ENCODE measurements around the gene KRTAP4-6.

DNA sequence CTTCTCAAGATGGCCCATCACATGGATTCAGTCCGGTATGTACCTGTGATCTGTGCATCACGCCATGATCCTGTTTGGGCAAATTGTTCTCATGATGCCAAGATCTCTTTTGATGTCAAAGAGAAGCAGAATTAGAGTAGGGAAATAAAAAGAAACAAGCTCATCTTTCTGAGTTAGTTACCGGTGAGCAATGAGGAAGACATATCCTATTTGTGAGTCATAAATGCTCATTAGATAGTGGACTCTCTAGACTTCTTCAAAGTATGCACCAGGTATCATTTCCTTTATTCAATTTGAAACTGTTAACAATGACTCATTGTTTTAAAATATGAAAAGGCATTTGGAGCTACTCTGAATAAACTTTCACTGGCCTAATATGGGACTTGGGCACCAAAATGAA lies 8.4 kb downstream of the KRTAP4-6 start:
- TF ChIP-seq, protein P1, sequence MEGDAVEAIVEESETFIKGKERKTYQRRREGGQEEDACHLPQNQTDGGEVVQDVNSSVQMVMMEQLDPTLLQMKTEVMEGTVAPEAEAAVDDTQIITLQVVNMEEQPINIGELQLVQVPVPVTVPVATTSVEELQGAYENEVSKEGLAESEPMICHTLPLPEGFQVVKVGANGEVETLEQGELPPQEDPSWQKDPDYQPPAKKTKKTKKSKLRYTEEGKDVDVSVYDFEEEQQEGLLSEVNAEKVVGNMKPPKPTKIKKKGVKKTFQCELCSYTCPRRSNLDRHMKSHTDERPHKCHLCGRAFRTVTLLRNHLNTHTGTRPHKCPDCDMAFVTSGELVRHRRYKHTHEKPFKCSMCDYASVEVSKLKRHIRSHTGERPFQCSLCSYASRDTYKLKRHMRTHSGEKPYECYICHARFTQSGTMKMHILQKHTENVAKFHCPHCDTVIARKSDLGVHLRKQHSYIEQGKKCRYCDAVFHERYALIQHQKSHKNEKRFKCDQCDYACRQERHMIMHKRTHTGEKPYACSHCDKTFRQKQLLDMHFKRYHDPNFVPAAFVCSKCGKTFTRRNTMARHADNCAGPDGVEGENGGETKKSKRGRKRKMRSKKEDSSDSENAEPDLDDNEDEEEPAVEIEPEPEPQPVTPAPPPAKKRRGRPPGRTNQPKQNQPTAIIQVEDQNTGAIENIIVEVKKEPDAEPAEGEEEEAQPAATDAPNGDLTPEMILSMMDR (conservative IDR thresholded peaks at IDR 0.05; ENCODE audit: low read depth, low read length): no peak
- no peak for TF ChIP-seq EZH2 (IDR thresholded peaks at IDR 0.05; ENCODE audit: low read length, unreplicated experiment)
